Ovary (tissue), 9 donors: ENCODE results near the gene HEPH. TPM values are rescaled to one million over a fixed set of nuclear protein-coding genes. Genes with fewer than 3 reads are reported as not detected.

Experiments
- DNase-seq, 5 donors: peaks; one replicate each; pipeline ENCODE4 v3.0.0-alpha.2; 2019 to 2020
- H3K27ac ChIP-seq, 2 donors: fragments of 200-600 bp; one replicate each; pipeline versions ENCODE4 v1.5.1 to v1.8.0; 2019 to 2022
- H3K27me3 ChIP-seq: fragments of 200-600 bp; one replicate; pipeline ENCODE4 v1.8.0; 2022
- H3K36me3 ChIP-seq: fragments of 200-600 bp; sonication (generic); one replicate; pipeline ENCODE4 v1.5.1; 2019
- H3K4me1 ChIP-seq: one replicate; pipeline ENCODE4 v1.8.1; 2013; ENCODE audit warnings: mild to moderate bottlenecking, moderate library complexity; ENCODE audit not compliant: insufficient read depth
- H3K4me3 ChIP-seq: fragments of 200-600 bp; sonication (generic); one replicate; pipeline ENCODE4 v1.5.1; 2017
- H3K9me3 ChIP-seq, 2 donors: fragments of 200-600 bp in 1 of 2; sonication (generic) in 1 of 2; one replicate each; pipeline versions ENCODE4 v1.5.1 to v1.8.1; 2013 to 2019; ENCODE audit warnings: mild to moderate bottlenecking in 1 of 2, moderate library complexity in 1 of 2
- EP300 ChIP-seq: sonication (generic); formaldehyde crosslinking; IDR thresholded peaks from one replicate; pipeline ENCODE4 v1.6.1; 2017; ENCODE audit warnings: antibody characterized with exemption
- POLR2A ChIP-seq: fragments of 450-650 bp; IDR thresholded peaks from one replicate; pipeline ENCODE4 v1.6.1; 2017; ENCODE audit warnings: antibody characterized with exemption, mild to moderate bottlenecking, moderate library complexity
- WGBS, 3 donors: extraction: QIAGEN DNeasy Blood & Tissue Kit in 1 of 3; methylation state at CpG; one replicate each; pipeline versions ENCODE4 v1.1.5 to v1.1.7; 2013 to 2017; 5-methylcytosine and 5-hydroxymethylcytosine counted together
- intact Hi-C, 4 donors: fragments of 100-400 bp; cut with DNase I; formaldehyde crosslinking; loops; one replicate each; pipeline versions ENCODE4 v1.11.0 to v1.15.1; 2022 to 2023
- polyA plus RNA-seq, 2 donors: library from polyadenylated mRNA; stranded (reverse); fragments of 200-250 nt in 1 of 2; fragments of 350-450 nt in 1 of 2; fragmentation: Illumina TruSeq in 1 of 2; extraction: RNeasy Lipid Tissue Mini Kit (QIAGEN cat#74804) in 1 of 2; gene quantifications; one replicate each; pipeline ENCODE4 v1.2.3, GENCODE V29; 2013 to 2014
- total RNA-seq, 7 donors: library from RNA; depleted of rRNA in 2 of 7; stranded (reverse); fragments of >200 nt in 2 of 7; fragmentation: NEBNext Ultra II Directional in 3 of 7; extraction: Animal tissue kit (Norgen Biotek cat#: 25700) in 3 of 7; gene quantifications; one replicate each; pipeline versions ENCODE4 v1.1.0 to v1.2.4, GENCODE V29; 2016 to 2023
- TF ChIP-seq, protein P1 (sequence below), 3 donors: fragments of 450-650 bp in 2 of 3; fragments of 200-600 bp in 1 of 3; IDR thresholded peaks; one replicate each; pipeline versions ENCODE4 v1.5.1 to v1.8.0; 2016 to 2022; ENCODE audit warnings: antibody characterized with exemption in 3 of 3, mild to moderate bottlenecking in 1 of 3
- donor health status: DM: no; HTN: no; CAD: no; lungs with moderate emphysema.
- donor health status: DM: no; HTN: no; CAD: no.
- donor health status: Bipolar disorder and iron deficiency.
- donor health status: DM: yes; HTN: yes; CAD: no.
- donor health status: DM: no; HTN: no; CAD: no.
- donor health status: DM: yes; HTN: yes; CAD: no.

Gene HEPH
- total and polyA plus RNA-seq, 9 donors, result 17.1 to 56.9 (median 21.0) TPM

DNA sequence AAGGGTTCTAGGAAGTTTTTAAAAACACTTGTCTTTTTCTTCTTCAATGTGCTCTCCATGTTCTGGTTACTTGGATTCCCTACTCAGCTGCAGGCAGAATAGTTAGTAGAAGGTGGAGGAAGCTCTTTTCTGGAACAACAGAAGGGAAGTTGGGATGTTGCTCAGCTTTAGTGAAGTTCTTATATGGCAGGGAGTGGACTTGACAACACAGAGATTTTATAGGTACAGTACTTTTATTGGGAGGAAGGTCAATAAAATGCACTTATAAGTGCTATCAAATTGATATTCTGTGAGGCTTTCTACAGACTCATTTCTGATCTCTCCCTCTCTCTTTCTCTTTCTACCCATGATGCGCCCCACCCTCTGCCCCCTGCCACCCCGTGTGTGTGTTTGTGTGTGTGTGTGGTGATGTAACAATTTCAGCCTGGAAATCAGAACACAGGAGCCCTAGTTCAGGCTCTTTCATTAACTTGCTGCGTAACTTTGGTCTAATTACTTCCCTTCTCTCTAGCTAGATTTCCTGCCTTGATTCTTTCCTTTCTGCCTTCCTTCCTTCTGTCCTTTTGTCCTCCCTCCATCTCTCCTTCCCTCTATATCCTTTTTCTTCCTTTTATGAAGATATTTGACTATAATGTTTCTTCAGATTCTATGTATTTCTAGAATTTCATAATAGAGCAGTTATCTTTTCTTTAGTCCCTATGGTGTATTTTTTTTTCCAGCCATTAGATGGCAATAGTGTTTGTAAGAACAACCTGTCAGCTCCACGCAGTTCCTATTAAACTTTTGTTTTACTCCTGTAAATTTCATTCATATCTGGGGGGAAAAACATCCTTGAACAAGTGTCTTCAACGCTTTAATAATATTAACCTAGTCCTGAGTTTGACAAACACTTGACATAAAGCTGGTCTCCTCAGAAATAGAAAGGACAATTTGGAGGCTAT is 37.1 kb downstream of the HEPH start:
- Histone ChIP-seq H3K27me3 (no peaks in the 10 kb centered on the region), H3K4me3 (no peak overlapping the region), H3K9me3 (no peaks in the 10 kb centered on the region), H3K36me3 (no peaks in the 10 kb centered on the region), H3K27ac (no peak overlapping the region), H3K4me1 (no peaks in the 10 kb centered on the region)
- WGBS, 3 donors, result 28 to 42% (median 35%) methylated on average over 5 of the region's 5 CpGs
- intact Hi-C loops, result no loop called here
- TF ChIP-seq, protein P1, sequence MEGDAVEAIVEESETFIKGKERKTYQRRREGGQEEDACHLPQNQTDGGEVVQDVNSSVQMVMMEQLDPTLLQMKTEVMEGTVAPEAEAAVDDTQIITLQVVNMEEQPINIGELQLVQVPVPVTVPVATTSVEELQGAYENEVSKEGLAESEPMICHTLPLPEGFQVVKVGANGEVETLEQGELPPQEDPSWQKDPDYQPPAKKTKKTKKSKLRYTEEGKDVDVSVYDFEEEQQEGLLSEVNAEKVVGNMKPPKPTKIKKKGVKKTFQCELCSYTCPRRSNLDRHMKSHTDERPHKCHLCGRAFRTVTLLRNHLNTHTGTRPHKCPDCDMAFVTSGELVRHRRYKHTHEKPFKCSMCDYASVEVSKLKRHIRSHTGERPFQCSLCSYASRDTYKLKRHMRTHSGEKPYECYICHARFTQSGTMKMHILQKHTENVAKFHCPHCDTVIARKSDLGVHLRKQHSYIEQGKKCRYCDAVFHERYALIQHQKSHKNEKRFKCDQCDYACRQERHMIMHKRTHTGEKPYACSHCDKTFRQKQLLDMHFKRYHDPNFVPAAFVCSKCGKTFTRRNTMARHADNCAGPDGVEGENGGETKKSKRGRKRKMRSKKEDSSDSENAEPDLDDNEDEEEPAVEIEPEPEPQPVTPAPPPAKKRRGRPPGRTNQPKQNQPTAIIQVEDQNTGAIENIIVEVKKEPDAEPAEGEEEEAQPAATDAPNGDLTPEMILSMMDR (IDR thresholded peaks at IDR 0.05), result no peak
- no peak for TF ChIP-seq EP300
- no peak for TF ChIP-seq POLR2A
- no peak for DNase-seq

DNA sequence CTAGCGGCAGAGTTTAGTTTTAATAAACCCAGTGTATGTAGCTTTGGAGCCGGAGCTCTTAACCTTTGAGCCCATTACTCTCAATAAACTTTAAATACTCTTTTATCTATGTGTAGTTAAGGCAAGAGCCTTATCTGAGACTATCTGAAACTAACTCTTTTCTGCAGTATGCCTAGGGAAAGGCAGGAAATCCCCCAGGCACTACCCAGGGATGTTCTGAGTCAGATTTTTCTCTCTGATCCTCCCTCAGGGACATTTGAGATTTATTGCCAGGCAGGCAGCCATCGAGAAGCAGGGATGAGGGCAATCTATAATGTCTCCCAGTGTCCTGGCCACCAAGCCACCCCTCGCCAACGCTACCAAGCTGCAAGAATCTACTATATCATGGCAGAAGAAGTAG is 39.1 kb downstream of the HEPH start:
- no peak for TF ChIP-seq POLR2A
- TF ChIP-seq, protein P1 (IDR thresholded peaks at IDR 0.05), result no peak
- no peak for TF ChIP-seq EP300
- H3K27me3 ChIP-seq, result no peaks in the 10 kb centered on the region
- 62 to 69% (median 65%) methylated on average over 5 of the region's 5 CpGs for WGBS, 3 donors
- H3K27ac ChIP-seq, result no peak overlapping the region
- no peaks in the 10 kb centered on the region for H3K4me1 ChIP-seq
- intact Hi-C loops, result no loop called here
- no peaks in the 10 kb centered on the region for H3K9me3 ChIP-seq
- H3K4me3 ChIP-seq, result no peak overlapping the region
- no peak for DNase-seq
- H3K36me3 ChIP-seq, result no peaks in the 10 kb centered on the region

DNA sequence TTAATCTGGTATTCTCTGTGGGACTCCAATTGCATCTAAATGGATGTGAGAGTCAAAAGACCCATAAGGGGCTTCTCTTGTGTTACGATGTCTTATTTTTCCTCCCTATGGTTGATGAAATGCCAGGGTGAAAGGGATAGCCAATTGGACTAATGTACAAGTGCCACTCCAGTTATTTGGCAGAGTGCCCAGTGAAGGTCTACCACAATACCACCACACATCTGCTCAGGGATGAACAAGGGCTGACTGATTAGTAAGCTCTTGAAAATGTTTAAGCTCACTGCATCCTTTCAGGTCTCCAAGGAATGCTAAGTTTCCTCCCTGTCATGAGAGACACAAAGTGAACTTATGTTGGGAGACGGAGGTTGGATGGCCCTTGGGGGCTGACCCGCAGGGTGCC is 57.8 kb downstream of the HEPH start:
- Histone ChIP-seq H3K36me3 (no peaks in the 10 kb centered on the region), H3K9me3 (no peaks in the 10 kb centered on the region), H3K4me1 (no peaks in the 10 kb centered on the region), H3K4me3 (no peak overlapping the region), H3K27me3 (no peaks in the 10 kb centered on the region), H3K27ac (no peak overlapping the region)
- 87 to 91% (median 88%) methylated on average over 3 of the region's 3 CpGs for WGBS, 3 donors
- DNase-seq, result no peak
- intact Hi-C loops, result no loop called here
- TF ChIP-seq POLR2A, result no peak
- TF ChIP-seq EP300, result no peak
- TF ChIP-seq, protein P1 (IDR thresholded peaks at IDR 0.05), result no peak

DNA sequence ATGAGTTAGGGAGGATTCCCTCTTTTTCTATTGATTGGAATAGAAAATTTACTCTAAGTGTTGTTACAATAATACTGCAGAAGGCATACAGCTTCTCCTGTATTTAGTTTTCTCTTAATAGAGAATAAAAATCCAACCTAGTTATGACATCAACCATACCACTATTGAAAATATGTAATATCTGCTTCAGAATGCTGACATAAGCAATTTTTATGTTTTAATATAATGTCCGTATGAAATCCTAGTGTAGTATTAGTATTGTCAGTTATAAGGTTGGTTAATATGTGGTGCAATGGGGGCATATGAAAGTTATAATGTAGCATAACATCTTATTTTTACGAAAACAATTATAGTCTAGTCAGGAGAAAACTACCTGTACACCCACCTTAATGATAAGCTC is 68.2 kb downstream of the HEPH start:
- intact Hi-C loops, result no loop called here
- Histone ChIP-seq H3K9me3 (no peaks in the 10 kb centered on the region), H3K4me1 (no peaks in the 10 kb centered on the region), H3K27ac (no peak overlapping the region), H3K27me3 (no peaks in the 10 kb centered on the region), H3K4me3 (no peak overlapping the region), H3K36me3 (no peaks in the 10 kb centered on the region)
- TF ChIP-seq, protein P1 (IDR thresholded peaks at IDR 0.05), result no peak
- TF ChIP-seq EP300 (no peak), POLR2A (no peak)
- 69 to 86% (median 72%) methylated on average over 2 of the region's 2 CpGs for WGBS, 3 donors
- DNase-seq, result no peak
